ENCODE data around the gene CCND2. TPM values are rescaled to one million over a fixed set of nuclear protein-coding genes. Genes with fewer than 3 reads are reported as not detected.

Gene CCND2
- total and polyA plus RNA-seq, 11 donors = 48.0 to 620 (median 208) TPM

GRCh38 chr12:4289231-4289878, 15.8 kb downstream of the CCND2 start:
- intact Hi-C loops (cut with DNase I) = loop anchor here in 1 of 10 donors (10.0 kb wide), 1 partner anchor 405 kb away; no protein-coding TSS in a partner anchor
- Histone ChIP-seq H3K9me3 (no peaks in the 10 kb centered on the region), H3K4me3 (peak overlapping the region in 2 of 12 donors; percentile 3 to 40), H3K36me3 (peaks cover 0 to 88% (median 66%) of the 10 kb centered on the region in 9 donors), H3K4me1 (peaks cover 2 to 92% (median 70%) of the 10 kb centered on the region in 12 donors), H3K27ac (peak overlapping the region in 11 of 12 donors; percentile 36 to 83 (median 60)), H3K27me3 (no peaks in the 10 kb centered on the region)
- WGBS, 4 donors = 40 to 45% (median 44%) methylated on average over 18 to 20 of the region's 20 CpGs
- no peak for TF ChIP-seq POLR2A (IDR thresholded peaks at IDR 0.05)
- TF ChIP-seq CTCF (IDR thresholded peaks at IDR 0.05) = no peak
- ATAC-seq = peak in 3 of 4 donors; percentile 38 to 64 (median 44)
- peak in 1 of 5 donors; percentile 22 for DNase-seq

- no peaks in the 10 kb centered on the region for H3K27me3 ChIP-seq
- TF ChIP-seq CTCF (IDR thresholded peaks at IDR 0.05) (no peak), POLR2A (IDR thresholded peaks at IDR 0.05) (no peak)
- ATAC-seq (no peak), DNase-seq (peak in 1 of 5 donors; percentile 17)
- peak overlapping the region in 11 of 12 donors; percentile 36 to 83 (median 59) for H3K27ac ChIP-seq
- WGBS, 4 donors = 65 to 74% (median 71%) methylated on average over 28 of the region's 28 CpGs
- no peaks in the 10 kb centered on the region for H3K9me3 ChIP-seq
- H3K4me3 ChIP-seq = peak overlapping the region in 1 of 12 donors; percentile 40
- peaks cover 0 to 88% (median 64%) of the 10 kb centered on the region in 9 donors for H3K36me3 ChIP-seq
- H3K4me1 ChIP-seq = peaks cover 2 to 96% (median 70%) of the 10 kb centered on the region in 12 donors
- intact Hi-C loops (cut with DNase I) = loop anchor here in 1 of 10 donors (10.0 kb wide), 1 partner anchor 405 kb away; no protein-coding TSS in a partner anchor
Measured at GRCh38 chr12:4289998-4290790, 16.6 kb downstream of the CCND2 start.

GRCh38 chr12:4292341-4293073, 18.9 kb downstream of the CCND2 start:
- no peak for ATAC-seq
- H3K4me3 ChIP-seq = no peak overlapping the region
- intact Hi-C loops (cut with DNase I) = no loop called here
- H3K4me1 ChIP-seq = peaks cover 2 to 89% (median 57%) of the 10 kb centered on the region in 12 donors
- peak overlapping the region in 6 of 12 donors; percentile 39 to 73 (median 44) for H3K27ac ChIP-seq
- TF ChIP-seq POLR2A (IDR thresholded peaks at IDR 0.05) (no peak), CTCF (IDR thresholded peaks at IDR 0.05) (no peak)
- H3K36me3 ChIP-seq = peaks cover 0 to 91% (median 63%) of the 10 kb centered on the region in 9 donors
- no peaks in the 10 kb centered on the region for H3K9me3 ChIP-seq
- no peak for DNase-seq
- no peaks in the 10 kb centered on the region for H3K27me3 ChIP-seq
- 36 to 44% (median 42%) methylated on average over 16 of the region's 16 CpGs for WGBS, 4 donors
